Activated naive CD4-positive, alpha-beta T cell treated with anti-CD3 and anti-CD28 coated beads, Interleukin-2, amount 10 ng/mL, durations not matched to agents 7 days and 5 days (primary cell): ENCODE results near the gene IER5.

Source experiments
- CTCF ChIA-PET: fragments of 350-600 bp; sonication (Branson Sonifier 250); formaldehyde crosslinking; loops from one replicate; lab custom pipeline; 2021; ENCODE audit warnings: antibody characterized with exemption; lab: Charles Lee
- DNase-seq: peaks from one replicate; pipeline ENCODE4 v3.0.0-alpha.2; 2020
- H3K27ac Mint-ChIP-seq: one replicate; pipeline ENCODE4 v1.8.0; 2021; ENCODE audit warnings: mild to moderate bottlenecking, moderate library complexity, mixed read lengths
- H3K27me3 Mint-ChIP-seq: one replicate; pipeline ENCODE4 v1.8.0; 2021; ENCODE audit warnings: mild to moderate bottlenecking, mixed read lengths
- H3K36me3 Mint-ChIP-seq: one replicate; pipeline ENCODE4 v1.8.0; 2021; ENCODE audit warnings: mixed read lengths
- H3K4me1 Mint-ChIP-seq: one replicate; pipeline ENCODE4 v1.8.0; 2021; ENCODE audit warnings: mixed read lengths
- H3K4me3 Mint-ChIP-seq: one replicate; pipeline ENCODE4 v1.8.0; 2021; ENCODE audit warnings: mild to moderate bottlenecking, moderate library complexity, mixed read lengths
- H3K9me3 Mint-ChIP-seq: one replicate; pipeline ENCODE4 v1.8.0; 2021; ENCODE audit warnings: mixed read lengths

IER5 gene

GRCh38 chr1:181061891-181062835, 26.3 kb upstream of the IER5 start:
- CTCF ChIA-PET: interaction anchor here (0.8 to 2.8 kb wide), 6 partner anchors 19 to 81 kb away, joined by 3 to 11 read pairs (median 5); no protein-coding TSS in a partner anchor
- H3K4me3 Mint-ChIP-seq: peak overlapping the region; percentile 21
- peaks cover 26% of the 10 kb centered on the region for H3K4me1 Mint-ChIP-seq
- H3K9me3 Mint-ChIP-seq: peaks cover 14% of the 10 kb centered on the region
- H3K36me3 Mint-ChIP-seq: peaks cover 33% of the 10 kb centered on the region
- H3K27me3 Mint-ChIP-seq: peaks cover 1% of the 10 kb centered on the region
- H3K27ac Mint-ChIP-seq: peak overlapping the region; percentile 86
- no peak for DNase-seq

DNA sequence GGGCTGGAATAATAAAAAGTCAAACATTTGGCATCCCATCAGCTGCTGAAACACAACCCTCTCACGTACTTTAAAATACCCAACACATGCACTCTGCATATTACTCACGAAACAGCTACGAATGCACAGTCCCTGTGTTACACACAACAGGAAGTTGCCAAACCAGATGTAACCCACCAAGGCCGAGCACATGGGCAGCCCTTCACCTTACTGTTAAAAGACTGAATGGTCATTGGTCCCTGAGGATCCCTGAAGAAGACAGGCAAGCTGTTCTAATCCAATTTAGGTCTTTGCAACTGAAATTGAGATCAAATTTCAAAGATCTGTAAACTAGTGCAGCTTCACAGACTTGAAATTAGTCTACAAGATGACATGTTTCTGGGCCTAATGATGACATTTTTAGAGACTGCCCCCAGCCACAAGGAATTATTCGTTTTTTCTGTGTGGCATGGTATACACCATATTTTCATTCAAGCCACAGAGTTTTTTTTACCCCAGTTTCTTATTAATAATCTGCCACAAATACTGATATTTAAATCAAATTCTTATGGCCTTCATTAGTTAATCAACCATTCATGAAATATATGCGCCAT, 25.6 kb upstream of the IER5 start:
- Mint-ChIP-seq H3K4me1 (peaks cover 26% of the 10 kb centered on the region), H3K27me3 (peaks cover 4% of the 10 kb centered on the region)
- DNase-seq: peak; percentile 43

GRCh38 chr1:181064011-181064623, 24.4 kb upstream of the IER5 start:
- CTCF ChIA-PET: interaction anchor here (0.7 to 2.8 kb wide), 3 partner anchors 20 to 80 kb away, joined by 3 to 11 read pairs (median 7); no protein-coding TSS in a partner anchor
- Mint-ChIP-seq H3K4me3 (no peak overlapping the region), H3K36me3 (peaks cover 19% of the 10 kb centered on the region), H3K9me3 (peaks cover 12% of the 10 kb centered on the region), H3K27ac (no peak overlapping the region), H3K4me1 (peaks cover 22% of the 10 kb centered on the region), H3K27me3 (peaks cover 4% of the 10 kb centered on the region)
- DNase-seq: no peak

More for the DNA sequence above, 25.6 kb upstream of the IER5 start:
- H3K9me3 Mint-ChIP-seq: peaks cover 14% of the 10 kb centered on the region
- CTCF ChIA-PET: interaction anchor here (0.8 to 2.8 kb wide), 5 partner anchors 20 to 81 kb away, joined by 3 to 11 read pairs (median 5); no protein-coding TSS in a partner anchor
- peak overlapping the region; percentile 86 for H3K27ac Mint-ChIP-seq
- peaks cover 30% of the 10 kb centered on the region for H3K36me3 Mint-ChIP-seq
- H3K4me3 Mint-ChIP-seq: peak overlapping the region; percentile 21

DNA sequence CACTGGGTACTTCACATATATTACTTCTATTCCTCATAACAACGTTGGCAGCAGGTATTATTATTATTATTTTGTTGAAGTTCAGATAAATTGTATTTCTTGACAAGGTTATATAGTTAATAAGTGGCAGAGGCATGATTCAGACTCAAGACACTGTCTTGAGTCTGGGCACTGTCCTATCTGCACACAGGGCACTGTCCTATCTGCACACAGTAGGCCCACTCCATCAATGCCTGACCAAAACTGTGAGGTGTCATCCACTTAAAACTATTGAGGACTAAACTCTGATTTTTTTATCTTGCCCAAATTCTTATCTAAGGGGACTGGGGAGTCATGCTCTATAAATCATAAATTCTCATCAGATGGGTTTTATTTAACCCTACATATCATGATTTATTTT, 23.8 kb upstream of the IER5 start:
- H3K4me1 Mint-ChIP-seq: peaks cover 22% of the 10 kb centered on the region
- CTCF ChIA-PET: no interaction called here

DNA sequence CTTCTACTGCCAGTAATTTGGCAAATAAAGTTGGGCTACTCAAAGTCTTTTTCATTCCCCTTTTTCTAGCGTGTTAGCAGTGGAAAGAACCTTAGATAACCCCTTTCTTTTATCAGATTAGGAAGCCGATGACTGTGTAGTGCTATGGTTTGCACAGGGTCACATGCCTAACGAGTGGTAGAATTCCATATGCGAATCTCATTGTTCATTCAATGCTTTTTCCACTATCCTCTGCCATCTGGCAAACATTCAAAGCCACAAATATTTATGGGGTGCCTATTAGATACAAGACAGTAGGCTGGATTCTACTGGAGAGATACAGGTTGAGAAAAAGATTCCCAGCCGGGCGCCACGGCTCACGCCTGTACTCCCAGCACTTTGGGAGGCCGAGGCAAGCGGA, 14.9 kb upstream of the IER5 start:
- no peak overlapping the region for H3K27ac Mint-ChIP-seq
- H3K4me1 Mint-ChIP-seq: no peaks in the 10 kb centered on the region
- peaks cover 49% of the 10 kb centered on the region for H3K27me3 Mint-ChIP-seq
- no peak for DNase-seq
- H3K36me3 Mint-ChIP-seq: no peaks in the 10 kb centered on the region
- no peak overlapping the region for H3K4me3 Mint-ChIP-seq
- no peaks in the 10 kb centered on the region for H3K9me3 Mint-ChIP-seq
- CTCF ChIA-PET: interaction anchor here (0.7 kb wide), 1 partner anchor 260 kb away, joined by 4 read pairs; no protein-coding TSS in a partner anchor

More for the DNA sequence above, 23.8 kb upstream of the IER5 start:
- H3K27me3 Mint-ChIP-seq: peaks cover 4% of the 10 kb centered on the region
- peaks cover 13% of the 10 kb centered on the region for H3K36me3 Mint-ChIP-seq
- no peak for DNase-seq
- H3K9me3 Mint-ChIP-seq: peaks cover 6% of the 10 kb centered on the region
- no peak overlapping the region for H3K27ac Mint-ChIP-seq
- no peak overlapping the region for H3K4me3 Mint-ChIP-seq

DNA sequence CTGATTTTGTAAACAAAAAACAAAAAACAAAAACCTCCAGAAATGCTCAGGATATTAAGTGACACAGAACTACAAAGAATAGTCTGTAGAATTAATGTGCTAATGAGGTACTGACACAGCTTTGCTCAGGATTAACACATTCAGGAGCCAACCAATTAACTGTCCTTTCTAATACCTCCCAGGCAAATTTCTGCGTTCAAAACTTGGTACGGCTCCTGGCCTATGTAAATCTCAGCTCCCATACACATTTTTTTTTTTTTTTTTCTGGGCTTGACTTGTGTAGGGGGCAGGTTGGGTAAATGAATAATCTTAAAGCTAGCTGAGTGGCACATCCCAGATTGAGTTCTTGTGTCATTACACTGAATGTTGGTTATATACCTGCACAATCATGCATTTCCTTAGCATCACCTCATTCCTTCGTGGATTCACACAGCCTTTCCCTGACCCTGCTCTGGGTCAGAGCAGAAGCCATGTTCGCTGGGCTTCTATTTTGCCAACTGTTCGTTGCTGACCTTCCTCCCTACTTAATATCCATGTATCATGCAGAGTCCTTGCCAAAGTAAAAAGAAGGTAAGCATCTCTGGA, 12.6 kb upstream of the IER5 start:
- Mint-ChIP-seq H3K27ac (no peak overlapping the region), H3K27me3 (peaks cover 54% of the 10 kb centered on the region), H3K36me3 (no peaks in the 10 kb centered on the region), H3K4me1 (peaks cover 9% of the 10 kb centered on the region), H3K9me3 (no peaks in the 10 kb centered on the region), H3K4me3 (no peak overlapping the region)
- no peak for DNase-seq
- CTCF ChIA-PET: interaction anchor here (0.9 kb wide), 1 partner anchor 8 kb away, joined by 3 read pairs; no protein-coding TSS in a partner anchor

GRCh38 chr1:181076852-181077251, 11.6 kb upstream of the IER5 start:
- H3K27me3 Mint-ChIP-seq: peaks cover 46% of the 10 kb centered on the region
- CTCF ChIA-PET: interaction anchor here (1.5 kb wide), 1 partner anchor 65 kb away, joined by 7 read pairs; no protein-coding TSS in a partner anchor
- peaks cover 11% of the 10 kb centered on the region for H3K4me1 Mint-ChIP-seq
- no peak overlapping the region for H3K27ac Mint-ChIP-seq
- no peaks in the 10 kb centered on the region for H3K36me3 Mint-ChIP-seq
- H3K9me3 Mint-ChIP-seq: no peaks in the 10 kb centered on the region
- H3K4me3 Mint-ChIP-seq: no peak overlapping the region
- no peak for DNase-seq

DNA sequence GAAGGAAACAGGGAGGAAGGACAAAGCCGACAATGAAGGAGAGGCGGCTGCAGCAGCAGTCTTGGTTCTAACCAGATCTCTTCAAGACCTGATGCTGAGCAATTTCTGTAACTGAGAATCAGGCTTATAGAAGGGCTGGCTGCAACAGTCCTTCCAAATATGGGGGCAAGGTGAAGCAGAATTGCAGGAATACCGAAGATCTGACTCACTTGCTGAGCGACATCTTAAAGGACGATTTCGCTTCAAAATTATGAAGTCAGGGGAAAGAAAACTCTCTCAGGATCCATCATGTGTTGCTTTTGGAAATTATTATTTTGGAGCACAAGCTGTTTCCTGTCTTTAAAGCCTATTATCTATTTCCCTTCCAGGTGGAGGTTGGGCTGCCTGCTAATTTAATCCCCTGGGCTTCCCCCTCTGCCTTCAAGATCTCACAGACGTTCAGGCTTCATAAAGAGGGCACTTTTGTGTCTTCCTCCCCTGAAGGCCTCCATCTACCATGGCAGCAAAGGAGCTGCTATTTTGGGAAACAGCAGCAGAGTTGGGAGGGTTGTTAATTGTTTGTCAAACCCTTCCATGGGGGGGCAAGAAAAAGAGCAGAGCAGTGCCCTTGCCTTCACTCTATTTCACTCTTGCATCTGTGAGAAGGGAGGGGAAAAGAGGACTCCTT, 10.8 kb upstream of the IER5 start:
- Mint-ChIP-seq H3K9me3 (no peaks in the 10 kb centered on the region), H3K4me1 (peaks cover 11% of the 10 kb centered on the region), H3K27me3 (peaks cover 49% of the 10 kb centered on the region), H3K27ac (no peak overlapping the region), H3K4me3 (no peak overlapping the region), H3K36me3 (no peaks in the 10 kb centered on the region)
- CTCF ChIA-PET: interaction anchor here (1.5 kb wide), 1 partner anchor 65 kb away, joined by 7 read pairs; no protein-coding TSS in a partner anchor
- no peak for DNase-seq

DNA sequence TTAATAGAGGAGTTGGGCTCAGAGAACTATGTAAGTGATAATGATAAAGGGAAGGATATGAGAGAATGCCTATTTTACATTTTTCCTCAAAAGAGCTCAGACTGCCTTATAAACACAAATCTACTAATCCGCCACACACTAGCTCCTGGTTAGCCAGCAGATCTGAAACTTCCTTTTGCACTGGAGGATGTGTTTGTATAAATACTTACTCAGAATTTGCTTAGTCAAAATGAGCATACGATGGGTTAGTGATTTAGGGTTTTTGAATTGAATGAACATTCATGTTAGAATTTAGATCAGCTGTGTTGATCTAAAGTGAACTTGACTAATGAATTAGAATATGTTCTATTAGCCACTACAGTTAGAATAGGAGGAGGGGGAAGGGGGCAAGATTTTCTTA, 9.1 kb upstream of the IER5 start:
- Mint-ChIP-seq H3K36me3 (no peaks in the 10 kb centered on the region), H3K4me1 (peaks cover 17% of the 10 kb centered on the region), H3K27me3 (peaks cover 54% of the 10 kb centered on the region), H3K27ac (no peak overlapping the region), H3K4me3 (no peak overlapping the region), H3K9me3 (no peaks in the 10 kb centered on the region)
- no peak for DNase-seq
- CTCF ChIA-PET: interaction anchor here (0.8 to 1.7 kb wide), 7 partner anchors 42 to 198 kb away, joined by 3 to 15 read pairs (median 4); no protein-coding TSS in a partner anchor

GRCh38 chr1:181079920-181080319, 8.6 kb upstream of the IER5 start:
- Mint-ChIP-seq H3K4me3 (no peak overlapping the region), H3K27ac (no peak overlapping the region), H3K9me3 (no peaks in the 10 kb centered on the region), H3K36me3 (no peaks in the 10 kb centered on the region), H3K27me3 (peaks cover 53% of the 10 kb centered on the region), H3K4me1 (peaks cover 22% of the 10 kb centered on the region)
- CTCF ChIA-PET: interaction anchor here (1.0 to 1.7 kb wide), 6 partner anchors 43 to 198 kb away, joined by 3 to 15 read pairs (median 4); no protein-coding TSS in a partner anchor
- DNase-seq: no peak

GRCh38 chr1:181080556-181080955, 7.9 kb upstream of the IER5 start:
- no peak for DNase-seq
- Mint-ChIP-seq H3K27ac (no peak overlapping the region), H3K9me3 (no peaks in the 10 kb centered on the region), H3K4me3 (no peak overlapping the region), H3K36me3 (no peaks in the 10 kb centered on the region), H3K27me3 (peaks cover 46% of the 10 kb centered on the region), H3K4me1 (peaks cover 22% of the 10 kb centered on the region)
- CTCF ChIA-PET: interaction anchor here (0.9 to 1.5 kb wide), 4 partner anchors 44 to 199 kb away, joined by 3 to 12 read pairs (median 5); no protein-coding TSS in a partner anchor

DNA sequence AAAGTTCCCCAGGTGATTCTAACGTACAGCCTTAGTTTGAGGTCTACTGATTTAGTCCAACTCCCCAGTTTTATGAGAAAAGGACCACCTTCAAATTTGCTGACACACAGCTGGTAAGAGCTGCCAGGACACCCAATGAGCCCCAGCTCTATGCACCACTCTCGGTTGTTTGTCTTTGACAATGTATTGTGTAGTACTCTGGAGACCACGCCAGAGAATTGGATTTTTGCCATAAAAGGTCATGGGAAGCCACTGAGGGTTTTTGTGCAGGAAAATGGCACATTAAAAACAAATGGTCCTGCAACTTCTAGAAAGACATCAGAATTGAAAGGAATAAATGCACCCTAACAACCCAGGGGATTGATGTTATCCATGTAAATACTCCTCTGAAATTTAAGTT, 7.1 kb upstream of the IER5 start:
- Mint-ChIP-seq H3K27ac (no peak overlapping the region), H3K36me3 (no peaks in the 10 kb centered on the region), H3K4me1 (peaks cover 24% of the 10 kb centered on the region), H3K27me3 (peaks cover 46% of the 10 kb centered on the region), H3K9me3 (no peaks in the 10 kb centered on the region), H3K4me3 (no peak overlapping the region)
- CTCF ChIA-PET: interaction anchor here (0.9 to 1.3 kb wide), 3 partner anchors 44 to 61 kb away, joined by 3 to 12 read pairs (median 6); no protein-coding TSS in a partner anchor
- DNase-seq: no peak
